GM19043 (cell line): ENCODE data around the gene MGAT3.
A peak's percentile ranks its signal among the peaks of the same experiment; 100 is the strongest.
"Not testable (repeated sequence)": the region's sequence is repeated elsewhere in the genome, so short reads cannot be mapped to it uniquely, and the experiment has no call there.

Experiments
- ATAC-seq: cut with Tn5 transposase; IDR thresholded peaks from one replicate; pipeline ENCODE4 v1.9.1; 2021; ENCODE audit warnings: low read depth; ENCODE audit not compliant: unreplicated experiment

Gene MGAT3

GRCh38 chr22:39488563-39489083 lies 31.8 kb downstream of the MGAT3 start:
- ATAC-seq = no peak

- ATAC-seq = no peak
Observed at GRCh38 chr22:39489094-39490068, 32.6 kb downstream of the MGAT3 start.

DNA sequence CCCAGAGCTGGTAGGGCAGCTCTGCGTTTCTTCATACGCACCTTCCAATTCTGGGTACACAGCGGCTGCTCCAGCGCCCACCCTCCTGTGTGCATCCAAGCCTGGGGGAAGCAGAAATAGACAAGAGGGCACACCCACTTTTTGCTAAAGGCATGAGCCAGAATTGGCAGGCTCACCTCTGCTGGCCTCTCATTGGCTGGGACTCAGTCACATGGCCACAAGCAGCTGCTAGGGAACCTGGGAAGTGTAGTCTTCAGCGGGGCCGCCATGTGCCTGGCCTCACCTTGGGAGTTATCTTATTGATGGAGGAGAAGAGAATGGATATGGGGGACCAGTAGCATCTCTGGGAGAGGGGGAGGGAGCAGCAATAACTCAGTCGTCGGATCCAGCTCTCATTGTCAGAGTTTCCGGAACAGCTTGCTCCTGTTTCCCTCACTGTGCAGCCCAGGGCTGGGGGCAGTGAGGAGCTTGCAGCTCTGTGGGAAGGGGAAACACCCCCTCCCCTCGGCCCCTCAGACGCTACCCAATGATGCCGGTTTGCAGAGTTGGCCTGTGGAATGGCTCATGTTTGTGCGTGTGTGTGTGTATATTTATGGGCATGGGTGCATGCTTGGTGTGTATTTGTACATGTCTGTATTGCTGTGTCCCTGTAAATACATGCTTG lies 33.5 kb downstream of the MGAT3 start:
- peak; percentile 70 for ATAC-seq

- ATAC-seq = no peak
Observed at GRCh38 chr22:39490966-39491680, 34.3 kb downstream of the MGAT3 start.

- no peak for ATAC-seq
Observed at GRCh38 chr22:39491696-39492095, 34.9 kb downstream of the MGAT3 start.

DNA sequence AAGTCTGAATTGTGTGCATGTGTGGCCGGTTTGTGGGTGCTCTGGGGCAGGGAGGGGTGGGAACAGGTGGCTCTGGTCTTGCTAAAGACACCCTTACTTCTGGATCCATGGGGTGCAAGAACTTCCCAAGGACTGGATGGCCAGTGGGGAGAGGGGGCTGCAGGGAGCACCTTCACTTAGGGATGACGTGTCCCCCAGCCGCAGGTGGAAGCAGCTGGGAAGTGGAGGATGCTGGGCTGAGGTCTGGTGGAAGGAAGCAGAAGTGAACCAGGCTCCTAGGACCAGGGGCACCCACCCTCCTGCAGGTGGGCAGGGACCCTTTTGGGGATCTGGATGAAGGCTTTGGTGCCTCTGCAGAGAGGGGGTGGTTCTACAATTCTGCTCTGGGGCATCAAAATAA lies 35.4 kb downstream of the MGAT3 start:
- ATAC-seq = no peak

DNA sequence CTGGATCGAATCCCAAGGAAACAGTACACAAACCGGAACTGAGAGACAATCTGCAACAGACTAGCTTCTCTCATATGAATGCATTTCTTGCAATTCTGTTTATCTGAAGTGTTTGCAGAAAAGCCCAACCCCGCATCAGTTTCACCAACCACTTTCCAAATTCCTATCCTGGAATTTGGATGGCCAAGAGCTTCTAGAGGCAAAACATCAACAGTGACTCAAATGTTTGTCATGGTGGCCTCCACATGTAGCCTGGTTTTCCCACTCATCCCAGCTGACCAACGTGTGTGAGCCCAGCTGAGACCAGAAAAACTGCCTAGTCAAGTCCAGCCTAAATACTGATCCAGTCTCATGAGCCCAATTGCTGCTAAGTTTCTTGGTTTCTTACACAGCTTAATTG lies 36.9 kb downstream of the MGAT3 start:
- ATAC-seq = no peak

GRCh38 chr22:39494471-39495120 lies 37.8 kb downstream of the MGAT3 start:
- ATAC-seq = no peak

GRCh38 chr22:39496131-39496838 lies 39.5 kb downstream of the MGAT3 start:
- no peak for ATAC-seq

DNA sequence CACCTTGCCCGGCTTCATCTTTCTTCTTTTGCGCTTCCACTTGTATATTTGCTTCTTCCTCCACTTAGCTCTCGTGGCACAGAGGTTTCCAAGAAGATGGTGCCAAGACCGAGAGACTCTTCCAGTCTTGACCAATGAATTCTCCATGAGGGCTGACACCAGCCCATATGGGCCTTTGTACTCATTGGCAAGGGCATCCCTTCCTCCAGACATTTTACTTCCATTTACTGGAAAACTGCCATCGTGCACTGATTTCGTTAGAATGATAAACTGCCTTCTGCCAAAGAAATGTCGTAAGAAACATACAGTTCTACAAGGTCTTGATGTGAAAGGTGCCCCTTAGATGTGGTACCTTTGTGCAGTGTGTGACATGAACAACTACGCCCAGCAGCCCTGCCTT lies 40.6 kb downstream of the MGAT3 start:
- no peak for ATAC-seq

DNA sequence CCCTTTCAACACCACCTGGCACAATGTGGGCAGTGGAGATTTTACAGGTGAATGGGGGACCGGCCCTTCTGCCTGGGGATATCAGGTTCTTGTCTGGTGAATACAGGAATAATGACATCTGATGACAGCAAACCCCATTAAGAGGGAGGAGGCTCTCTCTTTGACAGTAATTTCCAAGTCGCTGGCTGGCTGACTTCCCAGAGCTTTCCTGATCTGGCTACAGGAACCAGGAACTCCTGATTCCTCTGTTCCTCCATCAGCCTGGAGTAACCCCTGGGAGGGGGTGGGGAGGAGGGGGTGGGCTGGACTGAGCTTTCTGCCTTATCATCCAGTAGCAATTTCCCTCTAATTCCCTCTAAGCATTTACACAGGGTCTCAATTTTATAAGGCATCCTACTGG lies 41.6 kb downstream of the MGAT3 start:
- ATAC-seq = no peak

GRCh38 chr22:39498802-39499201 lies 42.0 kb downstream of the MGAT3 start:
- ATAC-seq = no peak

GRCh38 chr22:39500101-39500500 lies 43.3 kb downstream of the MGAT3 start:
- no peak for ATAC-seq

DNA sequence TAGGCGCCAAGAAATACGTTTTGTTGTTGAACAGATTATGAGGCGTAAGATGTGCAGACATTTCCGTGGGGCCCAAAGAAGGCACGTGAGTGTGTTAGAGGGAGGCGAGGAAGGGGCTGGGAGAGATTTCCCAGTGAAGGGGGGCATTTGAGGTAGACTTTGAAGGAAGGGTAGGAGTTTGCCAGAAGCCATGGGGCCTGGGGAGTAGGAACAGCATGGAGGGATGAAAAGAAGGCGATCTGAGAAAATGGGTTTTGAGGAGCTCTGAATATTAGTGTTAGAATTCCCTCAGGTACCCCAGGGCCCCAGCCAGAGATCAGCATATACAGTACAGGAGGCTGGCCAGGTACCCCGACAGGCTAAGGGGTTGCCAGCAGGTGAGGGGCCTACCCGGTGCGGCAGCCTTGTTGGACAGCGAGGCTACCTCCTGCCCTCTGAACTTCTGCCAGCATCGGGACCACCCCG lies 44.9 kb downstream of the MGAT3 start:
- ATAC-seq = no peak

DNA sequence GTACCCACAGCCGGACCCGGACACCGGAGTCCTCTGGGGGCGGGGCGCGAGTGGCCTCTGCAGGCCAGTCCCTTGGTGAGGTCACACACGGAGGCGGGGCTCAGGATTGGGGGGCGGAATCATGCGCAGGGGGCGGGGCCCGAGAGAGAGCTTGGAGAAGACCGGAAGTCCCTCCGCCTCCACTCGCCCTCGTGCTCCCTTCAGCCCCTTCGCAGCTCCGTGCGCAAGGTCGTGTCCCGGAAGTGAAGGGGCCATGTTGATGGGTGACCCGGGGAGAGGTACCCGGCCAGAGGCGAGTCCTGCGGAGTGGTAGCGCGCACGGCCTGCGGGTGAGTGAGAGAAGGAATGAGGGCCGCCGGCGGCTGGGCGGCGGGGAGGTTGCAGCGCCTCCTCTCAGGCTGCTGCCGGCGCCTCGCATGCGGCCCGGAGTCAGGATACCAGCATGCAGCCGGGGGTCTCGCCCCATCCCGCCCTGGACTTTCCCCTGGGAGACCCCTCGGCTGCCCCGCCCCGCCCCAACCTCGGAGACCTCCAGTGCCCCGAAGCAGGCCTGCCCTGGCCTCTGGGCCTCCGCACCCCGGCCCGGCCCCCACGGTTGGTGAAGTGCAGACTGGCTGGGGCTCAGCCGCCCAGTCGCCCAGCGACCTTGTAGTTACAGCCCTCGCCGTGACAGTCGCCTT lies 45.4 kb downstream of the MGAT3 start, which contains the start of gene MIEF1:
MIEF1 (plus strand) TSS at position 182 of the 680 bp plus-strand sequence. CDS start 9,005 bp downstream, outside the sequence.
- ATAC-seq = peak; percentile 87

GRCh38 chr22:39502789-39503409 lies 46.1 kb downstream of the MGAT3 start:
- no peak for ATAC-seq

DNA sequence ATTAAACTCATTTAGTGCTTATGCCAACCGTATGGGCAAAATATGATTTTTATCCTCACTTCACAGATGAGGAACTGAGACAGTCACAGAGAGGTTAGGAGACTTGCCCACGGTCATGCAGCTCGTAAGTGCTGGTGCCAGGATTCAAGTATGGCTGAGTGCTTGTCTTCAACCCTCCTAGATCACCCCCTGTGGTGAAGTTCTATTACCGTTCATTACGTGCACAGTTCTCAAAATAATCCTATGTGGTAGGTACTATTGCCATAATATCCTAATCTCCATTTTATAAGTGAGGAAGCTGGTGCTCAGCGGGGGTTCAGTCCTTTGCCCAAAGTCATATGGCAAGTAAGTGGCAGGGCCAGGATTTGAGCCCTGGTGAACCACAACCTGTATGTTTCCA lies 46.8 kb downstream of the MGAT3 start:
- ATAC-seq = no peak

GRCh38 chr22:39504071-39504470 lies 47.3 kb downstream of the MGAT3 start:
- no peak for ATAC-seq

DNA sequence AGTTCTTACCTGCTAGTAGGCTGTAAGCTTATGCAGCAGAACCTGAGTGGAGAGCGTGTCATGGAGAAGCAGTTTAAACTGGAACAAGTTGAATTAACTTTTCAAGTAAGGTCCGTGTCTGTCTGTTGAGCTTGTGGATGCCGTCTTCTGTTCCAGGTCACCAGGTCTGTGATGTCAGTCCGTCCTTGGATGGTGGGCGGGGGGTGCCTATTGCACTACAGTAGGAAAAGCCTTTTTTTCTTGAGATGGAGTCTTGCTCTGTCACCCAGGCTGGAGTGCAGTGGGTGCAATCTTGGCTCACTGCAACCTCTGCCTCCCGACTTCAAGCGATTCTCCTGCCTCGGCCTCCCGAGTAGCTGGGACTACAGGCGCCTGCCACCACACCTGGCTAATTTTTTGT lies 50.2 kb downstream of the MGAT3 start:
- not testable (repeated sequence) for ATAC-seq
